ENCODE results near the gene TSPO2. TPM values are rescaled to one million over a fixed set of nuclear protein-coding genes. Genes with fewer than 3 reads are reported as not detected.

TSPO2 gene
- total and polyA plus RNA-seq, 9 of the 15 experiments (the other 6 are each of a cell fraction or from before 2014, with no cell fraction given) = not detected

GRCh38 chr6:41027799-41028560, 14.3 kb upstream of the TSPO2 start (continued):
- no peak for TF ChIP-seq E2F5 (CRISPR knock-in tag; IDR thresholded peaks at IDR 0.05)
- TF ChIP-seq CXXC5 (CRISPR knock-in tag; IDR thresholded peaks at IDR 0.05) = peak; percentile 54
- no peak for TF ChIP-seq ZNF41 (CRISPR knock-in tag; conservative IDR thresholded peaks at IDR 0.05)
- TF ChIP-seq HDAC6 (IDR thresholded peaks at IDR 0.05; ENCODE audit: low read depth, low read length) = no peak
- no peak for TF ChIP-seq ZMIZ1 (IDR thresholded peaks at IDR 0.05; ENCODE audit: low read depth in 2 of 2, low read length in 2 of 2)
- no peak for TF ChIP-seq EZH2 (IDR thresholded peaks at IDR 0.05; ENCODE audit: borderline replicate concordance, low read depth, low read length)
- 0 out of 2 replicates have a peak, but pooled peaks have one; percentile 24 for TF ChIP-seq ZNF407 (IDR thresholded peaks at IDR 0.05; ENCODE audit: low read depth)
- TF ChIP-seq TFE3 (CRISPR knock-in tag; IDR thresholded peaks at IDR 0.05) = no peak
- no peak for TF ChIP-seq ZBTB5 (IDR thresholded peaks at IDR 0.05)

All from K562 (cell line).